CD14-positive monocyte (primary cell): ENCODE measurements around the gene SHANK3. TPM values are rescaled to one million over a fixed set of nuclear protein-coding genes. Genes with fewer than 3 reads are reported as not detected.

Source experiments
- DNase-seq, 3 donors: peaks; one replicate each; pipeline ENCODE4 v3.0.0-alpha.2; 2011 to 2022
- H2AFZ ChIP-seq: 2 replicates; pipeline ENCODE4 v1.6.0; 2012; ENCODE audit warnings: mild to moderate bottlenecking, low read depth, low read length, inconsistent platforms; ENCODE audit not compliant: insufficient read depth, poor library complexity, severe bottlenecking
- H3K27ac ChIP-seq, 2 donors: 1 replicate in 1 of 2; 2 replicates in 1 of 2; pipeline ENCODE4 v1.5.1; 2012 to 2013; ENCODE audit warnings: low read length in 2 of 2, control low read depth in 1 of 2, inconsistent platforms in 1 of 2, low read depth in 1 of 2, mild to moderate bottlenecking in 1 of 2
- H3K27me3 ChIP-seq, 2 donors: one replicate each; pipeline versions ENCODE4 v1.6.0 to v1.6.1; 2011 to 2013; ENCODE audit warnings: low read length in 2 of 2; ENCODE audit not compliant: control insufficient read depth in 2 of 2, insufficient read depth in 2 of 2
- H3K36me3 ChIP-seq, 2 donors: replicated peaks in 1 of 2; 1 replicate in 1 of 2; 2 replicates in 1 of 2; pipeline versions ENCODE4 v1.5.1 to v1.6.1; 2012 to 2013; ENCODE audit warnings: low read length in 2 of 2, control low read depth in 1 of 2, inconsistent platforms in 1 of 2, mild to moderate bottlenecking in 1 of 2; ENCODE audit not compliant: insufficient read depth in 2 of 2, control insufficient read depth in 1 of 2
- H3K4me1 ChIP-seq, 2 donors: 1 replicate in 1 of 2; 2 replicates in 1 of 2; pipeline versions ENCODE4 v1.5.1 to v1.6.1; 2012 to 2013; ENCODE audit warnings: low read length in 2 of 2, control low read depth in 1 of 2, inconsistent platforms in 1 of 2, mild to moderate bottlenecking in 1 of 2, moderate library complexity in 1 of 2; ENCODE audit not compliant: insufficient read depth in 2 of 2, control insufficient read depth in 1 of 2
- H3K4me2 ChIP-seq: replicated peaks from 2 replicates; pipeline ENCODE3; 2012; ENCODE audit warnings: low read length, moderate library complexity, mild to moderate bottlenecking; ENCODE audit not compliant: poor library complexity, severe bottlenecking; ENCODE audit errors: extremely low read depth
- H3K4me3 ChIP-seq, 3 experiments: fragments of 200-600 bp in 1 of 3; sonication (generic) in 1 of 3; replicated peaks in 1 of 3; 1 replicate in 2 of 3; 2 replicates in 1 of 3; pipeline ENCODE4 v1.5.1; 2011 to 2013; ENCODE audit warnings: low read length in 3 of 3, mild to moderate bottlenecking in 3 of 3, control low read depth in 2 of 3, low read depth in 2 of 3, inconsistent platforms in 1 of 3, moderate library complexity in 1 of 3
- H3K79me2 ChIP-seq: 2 replicates; pipeline ENCODE4 v1.6.0; 2012; ENCODE audit warnings: mild to moderate bottlenecking, control low read depth, inconsistent platforms, low read length, moderate library complexity; ENCODE audit not compliant: insufficient read depth
- H3K9ac ChIP-seq: 2 replicates; pipeline ENCODE4 v1.6.0; 2017; ENCODE audit warnings: low read length, mild to moderate bottlenecking; ENCODE audit not compliant: insufficient read depth, poor library complexity, severe bottlenecking
- H3K9me3 ChIP-seq, 2 donors: replicated peaks in 1 of 2; 1 replicate in 1 of 2; 2 replicates in 1 of 2; pipeline versions ENCODE4 v1.5.1 to v1.6.1; 2012 to 2013; ENCODE audit warnings: low read length in 2 of 2, control low read depth in 1 of 2; ENCODE audit not compliant: control insufficient read depth in 1 of 2, insufficient read depth in 1 of 2
- H4K20me1 ChIP-seq: 2 replicates; pipeline ENCODE4 v1.6.0; 2012; ENCODE audit warnings: mild to moderate bottlenecking, low read length, control low read depth, moderate library complexity; ENCODE audit not compliant: insufficient read depth
- H3K27ac Mint-ChIP-seq, 7 donors: one replicate each; pipeline ENCODE4 v1.8.0; 2020; ENCODE audit warnings: mild to moderate bottlenecking in 7 of 7, mixed read lengths in 7 of 7, moderate library complexity in 6 of 7, inconsistent platforms in 2 of 7
- H3K27me3 Mint-ChIP-seq, 3 donors: one replicate each; pipeline ENCODE4 v1.8.0; 2021 to 2022; ENCODE audit warnings: low read depth in 3 of 3, mild to moderate bottlenecking in 3 of 3, mixed read lengths in 3 of 3, moderate library complexity in 3 of 3, inconsistent platforms in 1 of 3
- H3K36me3 Mint-ChIP-seq, 2 donors: one replicate each; pipeline ENCODE4 v1.8.0; 2020; ENCODE audit warnings: mixed read lengths in 2 of 2, inconsistent platforms in 1 of 2, mild to moderate bottlenecking in 1 of 2
- H3K4me1 Mint-ChIP-seq: one replicate; pipeline ENCODE4 v1.8.0; 2020; ENCODE audit warnings: mild to moderate bottlenecking, mixed read lengths
- H3K4me3 Mint-ChIP-seq, 2 donors: one replicate each; pipeline ENCODE4 v1.8.0; 2020; ENCODE audit warnings: mild to moderate bottlenecking in 2 of 2, mixed read lengths in 2 of 2, moderate library complexity in 1 of 2
- H3K9me3 Mint-ChIP-seq, 7 donors: one replicate each; pipeline ENCODE4 v1.8.0; 2020 to 2022; ENCODE audit warnings: mixed read lengths in 7 of 7, mild to moderate bottlenecking in 6 of 7, moderate library complexity in 6 of 7, inconsistent platforms in 2 of 7
- CTCF ChIP-seq: fragments of 200-600 bp; IDR thresholded peaks from one replicate; pipeline ENCODE4 v1.8.0; 2022; ENCODE audit warnings: antibody characterized with exemption, mild to moderate bottlenecking
- WGBS: methylation state at CpG from one replicate; pipeline ENCODE4 v1.1.5; 2013; ENCODE audit warnings: missing lambda C conversion rate; ENCODE audit not compliant: insufficient coverage; 5-methylcytosine and 5-hydroxymethylcytosine counted together
- intact Hi-C, 2 donors: fragments of 100-400 bp; cut with micrococcal nuclease; formaldehyde crosslinking; loops; one replicate each; pipeline versions ENCODE4 v1.15.0 to v1.15.1; 2023
- polyA plus RNA-seq, 3 donors: library from polyadenylated mRNA; depleted of rRNA in 1 of 3; unstranded in 2 of 3; stranded (reverse) in 1 of 3; fragments of 300-500 nt in 2 of 3; fragments of >200 nt in 1 of 3; fragmentation: Illumina TruSeq in 2 of 3; gene quantifications; 1 replicate in 2 of 3; 2 replicates in 1 of 3; pipeline ENCODE4 v1.2.3, GENCODE V29; 2012 to 2021

SHANK3 gene
- polyA plus RNA-seq, 3 donors, result not detected

- Histone ChIP-seq H3K27ac (peak overlapping the region in 1 of 2 donors; percentile 20), H3K9me3 (peaks cover 0 to 7% of the 10 kb centered on the region in 2 donors), H3K4me3 (no peak overlapping the region), H3K4me2 (peak overlapping the region; percentile 14), H3K36me3 (no peaks in the 10 kb centered on the region), H3K4me1 (peaks cover 13 to 20% of the 10 kb centered on the region in 2 donors), H2AFZ (peak overlapping the region; percentile 6), H3K27me3 (no peaks in the 10 kb centered on the region), H3K9ac (no peak overlapping the region), H3K79me2 (no peaks in the 10 kb centered on the region), H4K20me1 (no peaks in the 10 kb centered on the region)
- 25% methylated on average over 6 of the region's 9 CpGs for WGBS
- TF ChIP-seq CTCF, result no peak
- Mint-ChIP-seq H3K27me3 (peaks cover 2% of the 10 kb centered on the region in 3 donors), H3K9me3 (peaks cover 0 to 6% (median 3%) of the 10 kb centered on the region in 7 donors), H3K4me3 (peak overlapping the region; percentile 16 to 76), H3K27ac (peak overlapping the region in 6 of 7 donors; percentile 3 to 86 (median 69)), H3K4me1 (peaks cover 18% of the 10 kb centered on the region), H3K36me3 (no peaks in the 10 kb centered on the region)
- intact Hi-C loops, result no loop called here
- no peak for DNase-seq
Measured at GRCh38 chr22:50686794-50687193, 14.2 kb downstream of the SHANK3 start.

GRCh38 chr22:50687829-50688228 lies 15.2 kb downstream of the SHANK3 start:
- Histone ChIP-seq H3K9me3 (peaks cover 0 to 5% of the 10 kb centered on the region in 2 donors), H3K79me2 (no peaks in the 10 kb centered on the region), H3K27ac (no peak overlapping the region), H4K20me1 (no peaks in the 10 kb centered on the region), H3K36me3 (no peaks in the 10 kb centered on the region), H3K4me1 (peaks cover 22 to 31% of the 10 kb centered on the region in 2 donors), H3K9ac (no peak overlapping the region), H3K4me2 (no peak overlapping the region), H3K27me3 (no peaks in the 10 kb centered on the region), H2AFZ (no peak overlapping the region), H3K4me3 (no peak overlapping the region)
- intact Hi-C loops, result no loop called here
- 95% methylated on average over 4 of the region's 10 CpGs for WGBS
- Mint-ChIP-seq H3K4me1 (peaks cover 29% of the 10 kb centered on the region), H3K27ac (peak overlapping the region in 1 of 7 donors; percentile 61), H3K36me3 (no peaks in the 10 kb centered on the region), H3K27me3 (peaks cover 2 to 5% (median 2%) of the 10 kb centered on the region in 3 donors), H3K4me3 (no peak overlapping the region), H3K9me3 (peaks cover 0 to 6% (median 3%) of the 10 kb centered on the region in 7 donors)
- no peak for DNase-seq
- no peak for TF ChIP-seq CTCF
